OCI-LY3 (cell line): ENCODE measurements around the gene RRP36.

Experiments
- CTCF ChIP-seq: fragments of 200-600, 300-600 bp; sonication (generic); IDR thresholded peaks from 2 replicates; pipeline ENCODE4 v1.5.1; 2014; ENCODE audit warnings: antibody characterized with exemption, low read length, low read depth
- EZH2phosphoT487 ChIP-seq: fragments of 200-600 bp; shearing (Covaris generic); IDR thresholded peaks from 2 replicates; pipeline ENCODE4 v1.6.1; 2018; ENCODE audit warnings: antibody characterized with exemption, mixed run types, low read depth

DNA sequence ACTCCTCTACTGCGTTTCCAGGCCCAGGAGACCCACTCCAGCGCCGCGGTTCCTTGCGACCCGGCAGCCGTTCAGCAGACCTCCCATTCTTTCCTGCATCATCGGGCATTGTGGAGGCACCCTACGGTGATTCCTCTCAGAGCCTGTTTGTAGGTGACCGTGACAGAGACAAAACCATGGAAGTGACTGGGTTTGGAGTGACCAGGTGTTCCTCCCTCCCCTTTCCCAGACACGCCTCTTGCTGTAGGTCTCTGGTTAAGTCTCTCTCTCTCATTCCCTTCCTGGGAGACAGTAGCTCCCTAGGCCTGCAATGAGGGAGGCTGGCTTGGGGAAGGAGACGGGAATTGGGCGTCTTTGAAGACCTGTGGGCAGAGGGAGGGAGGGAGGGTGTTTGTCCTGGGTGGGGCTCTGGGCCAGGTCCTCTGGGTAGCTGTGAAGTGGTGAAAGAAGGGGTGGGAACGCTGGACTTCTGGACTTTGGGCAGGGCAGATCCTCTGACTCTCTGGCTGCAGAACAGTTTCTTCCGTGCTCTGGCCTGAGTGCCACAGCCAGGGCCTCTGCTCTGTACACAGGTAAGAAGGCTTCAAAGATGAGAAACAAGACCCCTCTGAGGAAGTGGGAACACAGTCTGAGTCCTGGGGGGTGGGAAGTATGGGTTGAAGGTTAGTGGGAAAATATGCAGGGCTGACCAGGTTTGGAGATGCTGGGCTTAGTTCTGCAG is 38.8 kb downstream of the RRP36 start:
- TF ChIP-seq CTCF (no peak), EZH2phosphoT487 (no peak)
